SK-N-SH (cell line): ENCODE results near the gene LMF1. TPM values are rescaled to one million over a fixed set of nuclear protein-coding genes. Genes with fewer than 3 reads are reported as not detected.

Experiments
- CTCF ChIA-PET: fragments of 300-600, 350-600 bp; formaldehyde crosslinking; extraction: SDS; loops from one replicate; lab custom pipeline; 2021; lab: Yijun Ruan, JAX
- POLR2A ChIA-PET: fragments of 350-600 bp; sonication (Branson Sonifier 250); formaldehyde crosslinking; extraction: SDS; loops from one replicate; lab custom pipeline; 2020; ENCODE audit warnings: antibody characterized with exemption, inconsistent platforms; lab: Yijun Ruan, JAX
- DNase-seq: peaks from one replicate; pipeline ENCODE4 v3.0.0; 2012
- H2AFZ ChIP-seq: fragments of 200-600 bp; sonication (generic); 2 replicates; pipeline ENCODE4 v1.8.1; 2016; ENCODE audit warnings: antibody characterized with exemption, mild to moderate bottlenecking, low read depth
- H3F3A ChIP-seq: fragments of 200-600 bp; sonication (generic); replicated peaks from 2 replicates; pipeline ENCODE3; 2016; ENCODE audit warnings: antibody characterized with exemption, mild to moderate bottlenecking; ENCODE audit not compliant: insufficient read depth
- H3K27ac ChIP-seq, 2 experiments: fragments of 200-500 bp in 1 of 2; fragments of 200-600 bp in 1 of 2; sonication (Bioruptor generic) in 1 of 2; sonication (generic), shearing (Covaris generic) in 1 of 2; 2 replicates each; pipeline versions ENCODE4 v1.5.1 to v1.6.1; 2014 to 2016; ENCODE audit warnings: low read depth in 2 of 2, inconsistent platforms in 1 of 2, low read length in 1 of 2, mild to moderate bottlenecking in 1 of 2, mixed read lengths in 1 of 2
- H3K27me3 ChIP-seq: fragments of 200-600 bp; sonication (generic), shearing (Covaris generic); 2 replicates; pipeline ENCODE4 v1.6.1; 2016; ENCODE audit warnings: mixed run types; ENCODE audit not compliant: insufficient read depth
- H3K36me3 ChIP-seq, 2 experiments: fragments of 200-500 bp in 1 of 2; fragments of 200-600 bp in 1 of 2; sonication (Bioruptor generic) in 1 of 2; sonication (generic) in 1 of 2; replicated peaks in 1 of 2; 2 replicates each; pipeline versions ENCODE3 to v1.5.1; 2014 to 2016; ENCODE audit warnings: low read length in 1 of 2, mild to moderate bottlenecking in 1 of 2; ENCODE audit not compliant: insufficient read depth in 2 of 2, control insufficient read depth in 1 of 2
- H3K4me1 ChIP-seq, 2 experiments: fragments of 200-500 bp in 1 of 2; fragments of 200-600 bp in 1 of 2; sonication (Bioruptor generic) in 1 of 2; sonication (generic), shearing (Covaris generic) in 1 of 2; 2 replicates each; pipeline versions ENCODE4 v1.5.1 to v1.6.1; 2014 to 2016; ENCODE audit warnings: low read depth in 1 of 2, low read length in 1 of 2, mixed run types in 1 of 2; ENCODE audit not compliant: insufficient read depth in 2 of 2, control insufficient read depth in 1 of 2
- H3K4me2 ChIP-seq: fragments of 200-600 bp; sonication (generic), shearing (Covaris generic); 2 replicates; pipeline ENCODE4 v1.6.1; 2017; ENCODE audit warnings: mixed run types
- H3K4me3 ChIP-seq, 2 experiments: fragments of 200-500 bp in 1 of 2; fragments of 200-600 bp in 1 of 2; sonication (Bioruptor generic) in 1 of 2; sonication (generic), shearing (Covaris generic) in 1 of 2; 2 replicates each; pipeline versions ENCODE4 v1.5.1 to v1.8.1; 2014 to 2016; ENCODE audit warnings: low read depth in 2 of 2, inconsistent platforms in 1 of 2, low read length in 1 of 2, mild to moderate bottlenecking in 1 of 2, mixed read lengths in 1 of 2, moderate library complexity in 1 of 2
- H3K79me2 ChIP-seq: fragments of 200-600 bp; sonication (generic); 2 replicates; pipeline ENCODE4 v1.8.1; 2017; ENCODE audit warnings: mild to moderate bottlenecking; ENCODE audit not compliant: insufficient read depth
- H3K9ac ChIP-seq: fragments of 200-600 bp; sonication (generic); 2 replicates; pipeline ENCODE4 v1.6.1; 2017; ENCODE audit warnings: mixed run types
- H3K9me2 ChIP-seq: fragments of 200-600 bp; sonication (generic); 2 replicates; pipeline ENCODE4 v1.6.1; 2017; ENCODE audit warnings: mixed run types
- H3K9me3 ChIP-seq: fragments of 200-600 bp; sonication (generic); 2 replicates; pipeline ENCODE4 v1.6.1; 2017; ENCODE audit warnings: mixed run types, mild to moderate bottlenecking, moderate library complexity
- H4K20me1 ChIP-seq: fragments of 200-600 bp; sonication (generic); 2 replicates; pipeline ENCODE4 v1.6.1; 2017; ENCODE audit warnings: mild to moderate bottlenecking, mixed run types; ENCODE audit not compliant: insufficient read depth
- CHD2 ChIP-seq: fragments of 150-350 bp; IDR thresholded peaks from 2 replicates; pipeline ENCODE4 v1.6.1; 2018; ENCODE audit warnings: low read length; ENCODE audit not compliant: partially characterized antibody
- CTCF ChIP-seq: fragments of 200-600 bp; sonication (generic); IDR thresholded peaks from 2 replicates; pipeline ENCODE4 v1.6.1; 2017; ENCODE audit warnings: antibody characterized with exemption, mild to moderate bottlenecking, moderate library complexity
- ELF1 ChIP-seq: IDR thresholded peaks from 2 replicates; pipeline ENCODE4 v1.4.0; 2012
- FOSL2 ChIP-seq: IDR thresholded peaks from 2 replicates; pipeline ENCODE4 v1.4.0; 2012; ENCODE audit warnings: low read depth, mild to moderate bottlenecking, moderate library complexity, borderline replicate concordance
- FOXM1 ChIP-seq: IDR thresholded peaks from 2 replicates; pipeline ENCODE4 v1.4.0; 2012; ENCODE audit warnings: low read depth, mild to moderate bottlenecking
- GABPA ChIP-seq: IDR thresholded peaks from 2 replicates; pipeline ENCODE4 v1.4.0; 2012; ENCODE audit warnings: low read depth, mild to moderate bottlenecking
- MXI1 ChIP-seq: IDR thresholded peaks from 2 replicates; pipeline ENCODE4 v1.6.1; 2012; ENCODE audit warnings: mild to moderate bottlenecking, low read depth, low read length, improper control_type of control experiment
- NRF1 ChIP-seq: IDR thresholded peaks from 2 replicates; pipeline ENCODE4 v1.6.1; 2012; ENCODE audit warnings: low read depth, mild to moderate bottlenecking, low read length
- POLR2AphosphoS5 ChIP-seq: IDR thresholded peaks from 2 replicates; pipeline ENCODE4 v1.6.1; 2012; ENCODE audit warnings: low read depth, low read length
- RAD21 ChIP-seq: IDR thresholded peaks from 2 replicates; pipeline ENCODE4 v1.6.1; 2012; ENCODE audit warnings: mild to moderate bottlenecking, low read length
- RXRA ChIP-seq: IDR thresholded peaks from 2 replicates; pipeline ENCODE4 v1.4.0; 2012; ENCODE audit warnings: low read depth, mild to moderate bottlenecking, borderline replicate concordance
- SIN3A ChIP-seq: IDR thresholded peaks from 2 replicates; pipeline ENCODE4 v1.6.1; 2012; ENCODE audit warnings: low read depth, mild to moderate bottlenecking, low read length, moderate library complexity, borderline replicate concordance
- TAF1 ChIP-seq: IDR thresholded peaks from 2 replicates; pipeline ENCODE4 v1.6.1; 2012; ENCODE audit warnings: low read depth, mild to moderate bottlenecking, low read length, moderate library complexity, borderline replicate concordance
- USF2 ChIP-seq: fragments of 150-350 bp; IDR thresholded peaks from 2 replicates; pipeline ENCODE4 v1.6.1; 2017; ENCODE audit warnings: antibody characterized with exemption, low read length, low read depth, borderline replicate concordance
- YY1 ChIP-seq: IDR thresholded peaks from 2 replicates; pipeline ENCODE4 v1.4.0; 2012; ENCODE audit warnings: low read depth, mild to moderate bottlenecking
- WGBS: methylation state at CpG from one replicate; pipeline ENCODE4 v1.1.6; 2017; ENCODE audit warnings: low lambda C conversion rate; 5-methylcytosine and 5-hydroxymethylcytosine counted together
- polyA plus RNA-seq, 3 experiments: library from polyadenylated mRNA; depleted of rRNA; stranded (reverse); fragments of >200 nt; gene quantifications; 2 replicates each; pipeline ENCODE4 v1.2.3, GENCODE V29; 2012

The LMF1 gene
- polyA plus RNA-seq (2012; rRNA removed), result 5.7 and 8.2 TPM in 2 replicates
- 3.0 and 5.1 TPM in 2 replicates for polyA plus RNA-seq (2012; cell fraction: cytosol; rRNA removed)
- polyA plus RNA-seq (2012; cell fraction: nucleus; rRNA removed), result 22.6 and 22.9 TPM in 2 replicates

- H3K4me2 ChIP-seq, result peak within 1 kb of the TSS; percentile 97
- TF ChIP-seq SIN3A, result peak; percentile 64; the same call in 1 of the 2 replicates
- no peak for TF ChIP-seq CTCF
- peak; percentile 88 for TF ChIP-seq NRF1
- TF ChIP-seq MXI1, result peak; percentile 49; the same call in 1 of the 2 replicates
- peak; percentile 76; the same call in 1 of the 2 replicates for TF ChIP-seq ELF1
- peak; percentile 47 for TF ChIP-seq GABPA
- peak; percentile 89 for TF ChIP-seq TAF1
- TF ChIP-seq POLR2AphosphoS5, result peak; percentile 87
- peak; percentile 96 for TF ChIP-seq YY1
- TF ChIP-seq FOSL2, result no peak
- TF ChIP-seq, all 33 proteins: peak for 8
- H3K27ac ChIP-seq, result peak within 1 kb of the TSS in 1 of 2 experiments; percentile 51; a peak in 1 of 4 replicates
- H3K27me3 ChIP-seq, result peaks cover 47% of the 10 kb centered on the region
- H2AFZ ChIP-seq, result peak within 1 kb of the TSS; percentile 97
- H3K4me1 ChIP-seq, result peaks cover 6 to 11% of the 10 kb centered on the region in 2 experiments; a peak in 2 of 4 replicates
- H4K20me1 ChIP-seq, result no peaks in the 10 kb centered on the region
- no peaks in the 10 kb centered on the region for H3K9me2 ChIP-seq
- peaks cover 5% of the 10 kb centered on the region; the same call in 1 of the 2 replicates for H3K79me2 ChIP-seq
- no peaks in the 10 kb centered on the region for H3K9me3 ChIP-seq
- H3K36me3 ChIP-seq, result peaks cover 3 to 11% of the 10 kb centered on the region in 2 experiments
- H3K4me3 ChIP-seq, result peak within 1 kb of the TSS; percentile 86 to 92
- WGBS, result 4% methylated on average over 4 of the region's 71 CpGs
- H3F3A ChIP-seq, result no peaks in the 10 kb centered on the region
- CTCF ChIA-PET, result interaction anchor here (0.6 to 1.5 kb wide), 3 partner anchors 87 to 579 kb away, joined by 3 to 5 read pairs (median 4); no protein-coding TSS in a partner anchor
- POLR2A ChIA-PET, result no interaction called here
- peak within 1 kb of the TSS; percentile 86 for H3K9ac ChIP-seq
- DNase-seq, result peak; percentile 100
Measured at GRCh38 chr16:970766-971581, at the start of gene LMF1. Gene LMF1, minus strand, starts transcription at chr16:970984. Its CDS starts 4 bp downstream, at chr16:970980.

- H3K4me2 ChIP-seq, result peak overlapping the region; percentile 75
- peak overlapping the region in 1 of 2 experiments; percentile 41; a peak in 2 of 4 replicates for H3K4me3 ChIP-seq
- ChIA-PET POLR2A (no interaction called here), CTCF (interaction anchor here (1.0 to 2.4 kb wide), 2 partner anchors 83 to 254 kb away, joined by 3 to 6 read pairs; no protein-coding TSS in a partner anchor)
- peaks cover 9 to 13% of the 10 kb centered on the region in 2 experiments; a peak in 3 of 4 replicates for H3K4me1 ChIP-seq
- H4K20me1 ChIP-seq, result 0 out of 2 replicates have a peak, but pooled peaks cover 5% of the 10 kb centered on the region
- H3K79me2 ChIP-seq, result no peaks in the 10 kb centered on the region
- H3K9me3 ChIP-seq, result no peaks in the 10 kb centered on the region
- DNase-seq, result no peak
- no peaks in the 10 kb centered on the region for H3K9me2 ChIP-seq
- H3K27ac ChIP-seq, result no peak overlapping the region
- H3K36me3 ChIP-seq, result no peaks in the 10 kb centered on the region
- H3K9ac ChIP-seq, result no peak overlapping the region
- peaks cover 71% of the 10 kb centered on the region for H3K27me3 ChIP-seq
- H2AFZ ChIP-seq, result peak overlapping the region; percentile 60; the same call in 1 of the 2 replicates
- TF ChIP-seq POLR2AphosphoS5 (no peak), RXRA (no peak), CHD2 (no peak), FOXM1 (no peak), TAF1 (no peak), SIN3A (no peak), RAD21 (no peak), USF2 (no peak)
- H3F3A ChIP-seq, result no peaks in the 10 kb centered on the region
- WGBS, result no CpG with 5 or more reads among the region's 11 CpGs
Measured at GRCh38 chr16:1020091-1020399, 49.3 kb upstream of the LMF1 start.
